Fibroblast of lung (primary cell): Measurements from ENCODE around the gene KRT38. TPM values are rescaled to one million over a fixed set of nuclear protein-coding genes. Genes with fewer than 3 reads are reported as not detected.

Experiments used
- DNase-seq, 2 donors: peaks; one replicate each; pipeline versions ENCODE4 v3.0.0 to v3.0.0-alpha.2; 2010; ENCODE audit warnings: low read depth in 2 of 2
- H2AFZ ChIP-seq: 2 replicates; pipeline ENCODE4 v1.5.1; 2012; ENCODE audit warnings: low read length, control low read depth, inconsistent platforms
- H3K27ac ChIP-seq: 2 replicates; pipeline ENCODE4 v1.5.1; 2011; ENCODE audit warnings: low read length, control low read depth; ENCODE audit not compliant: insufficient read depth
- H3K27me3 ChIP-seq: 2 replicates; pipeline ENCODE4 v1.5.1; 2011; ENCODE audit warnings: mild to moderate bottlenecking, low read length; ENCODE audit not compliant: control insufficient read depth, insufficient read depth
- H3K36me3 ChIP-seq: 2 replicates; pipeline ENCODE4 v1.5.1; 2011; ENCODE audit warnings: low read length; ENCODE audit not compliant: control insufficient read depth, insufficient read depth
- H3K4me1 ChIP-seq: 2 replicates; pipeline ENCODE4 v1.5.1; 2011; ENCODE audit warnings: low read length; ENCODE audit not compliant: control insufficient read depth, insufficient read depth; ENCODE audit errors: extremely low read depth
- H3K4me2 ChIP-seq: 2 replicates; pipeline ENCODE4 v1.5.1; 2011; ENCODE audit warnings: low read length, control low read depth; ENCODE audit not compliant: insufficient read depth; ENCODE audit errors: extremely low read depth
- H3K4me3 ChIP-seq, 4 experiments: fragments of 200-600 bp in 1 of 4; sonication (generic) in 1 of 4; replicated peaks in 1 of 4; 2 replicates each; pipeline ENCODE4 v1.5.1; 2011 to 2016; ENCODE audit warnings: low read length in 4 of 4, low read depth in 3 of 4, mild to moderate bottlenecking in 3 of 4, control low read depth in 2 of 4, inconsistent platforms in 1 of 4, mixed read lengths in 1 of 4; ENCODE audit not compliant: insufficient read depth in 1 of 4; ENCODE audit errors: control extremely low read depth in 1 of 4
- H3K79me2 ChIP-seq: 2 replicates; pipeline ENCODE4 v1.5.1; 2012; ENCODE audit warnings: mild to moderate bottlenecking, low read length, inconsistent platforms; ENCODE audit not compliant: control insufficient read depth, insufficient read depth
- H3K9ac ChIP-seq: 2 replicates; pipeline ENCODE4 v1.5.1; 2011; ENCODE audit warnings: mild to moderate bottlenecking, low read length, control low read depth; ENCODE audit not compliant: insufficient read depth
- H3K9me3 ChIP-seq: 2 replicates; pipeline ENCODE4 v1.5.1; 2012; ENCODE audit warnings: low read depth, low read length; ENCODE audit not compliant: control insufficient read depth, insufficient read depth
- H4K20me1 ChIP-seq: 2 replicates; pipeline ENCODE4 v1.5.1; 2011; ENCODE audit warnings: low read length; ENCODE audit not compliant: control insufficient read depth, insufficient read depth; ENCODE audit errors: extremely low read depth
- EZH2 ChIP-seq: IDR thresholded peaks from 2 replicates; pipeline ENCODE4 v1.5.1; 2012; ENCODE audit warnings: low read length, control low read depth, mild to moderate bottlenecking; ENCODE audit errors: missing control alignments
- polyA plus RNA-seq, 2 donors: library from polyadenylated mRNA; depleted of rRNA in 1 of 2; stranded (reverse) in 1 of 2; unstranded in 1 of 2; fragments of >200 nt; gene quantifications; 2 replicates each; pipeline ENCODE4 v1.2.1, GENCODE V29; 2011 to 2012; ENCODE audit warnings: missing spikeins in 1 of 2
- total RNA-seq: library from RNA; depleted of rRNA; stranded (reverse); fragments of >200 nt; gene quantifications from 2 replicates; pipeline ENCODE4 v1.2.1, GENCODE V29; 2014
- TF ChIP-seq, protein P1 (sequence below), 2 donors: IDR thresholded peaks in 1 of 2; conservative IDR thresholded peaks in 1 of 2; 1 replicate in 1 of 2; 2 replicates in 1 of 2; pipeline ENCODE4 v1.5.1; 2011 to 2012; ENCODE audit warnings: low read length in 2 of 2, control low read depth in 1 of 2, inconsistent platforms in 1 of 2, low read depth in 1 of 2, mild to moderate bottlenecking in 1 of 2

Gene KRT38
- total and polyA plus RNA-seq, 2 donors (not counting 1 experiment from before 2014, with no cell fraction given), result under 0.01 to 0.02 TPM

DNA sequence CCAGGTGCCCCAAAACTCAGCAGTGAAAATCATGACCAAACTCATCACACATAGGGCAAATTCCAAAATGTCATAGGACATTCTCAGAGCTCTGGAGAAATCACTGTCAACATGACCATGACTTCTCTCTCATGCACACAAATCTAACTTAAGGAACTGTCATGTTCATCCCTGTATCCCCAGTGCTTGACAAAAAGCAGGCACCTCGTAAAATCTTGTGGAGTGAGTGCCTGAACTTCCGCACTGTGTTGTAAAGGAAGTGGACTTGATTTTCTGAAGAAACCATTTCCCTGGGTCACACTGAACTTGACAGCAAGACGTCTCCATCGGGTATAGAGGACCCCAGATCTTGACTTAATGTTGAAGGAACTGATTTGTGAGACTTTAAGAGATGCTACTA lies 19.2 kb downstream of the KRT38 start:
- DNase-seq, result no peak
- Histone ChIP-seq H3K9me3 (no peaks in the 10 kb centered on the region), H2AFZ (no peak overlapping the region), H4K20me1 (no peaks in the 10 kb centered on the region), H3K27ac (no peak overlapping the region), H3K36me3 (no peaks in the 10 kb centered on the region), H3K4me2 (no peak overlapping the region), H3K4me3 (no peak overlapping the region), H3K27me3 (peaks cover 2% of the 10 kb centered on the region), H3K79me2 (no peaks in the 10 kb centered on the region), H3K9ac (no peak overlapping the region), H3K4me1 (peaks cover 5% of the 10 kb centered on the region)
- no peak for TF ChIP-seq EZH2
- TF ChIP-seq, protein P1, sequence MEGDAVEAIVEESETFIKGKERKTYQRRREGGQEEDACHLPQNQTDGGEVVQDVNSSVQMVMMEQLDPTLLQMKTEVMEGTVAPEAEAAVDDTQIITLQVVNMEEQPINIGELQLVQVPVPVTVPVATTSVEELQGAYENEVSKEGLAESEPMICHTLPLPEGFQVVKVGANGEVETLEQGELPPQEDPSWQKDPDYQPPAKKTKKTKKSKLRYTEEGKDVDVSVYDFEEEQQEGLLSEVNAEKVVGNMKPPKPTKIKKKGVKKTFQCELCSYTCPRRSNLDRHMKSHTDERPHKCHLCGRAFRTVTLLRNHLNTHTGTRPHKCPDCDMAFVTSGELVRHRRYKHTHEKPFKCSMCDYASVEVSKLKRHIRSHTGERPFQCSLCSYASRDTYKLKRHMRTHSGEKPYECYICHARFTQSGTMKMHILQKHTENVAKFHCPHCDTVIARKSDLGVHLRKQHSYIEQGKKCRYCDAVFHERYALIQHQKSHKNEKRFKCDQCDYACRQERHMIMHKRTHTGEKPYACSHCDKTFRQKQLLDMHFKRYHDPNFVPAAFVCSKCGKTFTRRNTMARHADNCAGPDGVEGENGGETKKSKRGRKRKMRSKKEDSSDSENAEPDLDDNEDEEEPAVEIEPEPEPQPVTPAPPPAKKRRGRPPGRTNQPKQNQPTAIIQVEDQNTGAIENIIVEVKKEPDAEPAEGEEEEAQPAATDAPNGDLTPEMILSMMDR (conservative IDR thresholded peaks at IDR 0.05 in 1 of 2, IDR thresholded peaks at IDR 0.05 in 1 of 2; ENCODE audit: low read depth in 1 of 2, low read length in 2 of 2), result no peak

DNA sequence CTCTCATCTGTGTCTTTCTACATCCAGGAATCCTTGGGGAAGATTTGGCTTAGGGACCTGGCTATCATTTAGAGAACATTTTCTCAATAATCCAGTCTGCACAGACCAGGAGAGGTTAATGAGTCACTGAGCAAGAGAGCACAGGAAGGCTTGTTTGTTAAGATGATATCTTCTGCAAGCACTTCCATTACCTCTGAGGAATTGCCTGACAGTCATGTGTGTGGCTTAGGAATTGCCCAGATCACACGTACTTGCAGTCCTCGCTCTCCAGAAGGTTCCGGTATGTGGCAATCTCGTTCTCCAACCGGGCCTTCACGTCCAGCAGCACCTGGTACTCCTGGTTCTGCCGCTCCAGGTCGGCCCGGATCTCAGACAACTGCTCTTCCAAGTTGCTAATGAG lies 19.7 kb downstream of the KRT38 start:
- Histone ChIP-seq H3K4me3 (no peak overlapping the region), H3K9ac (no peak overlapping the region), H2AFZ (no peak overlapping the region), H3K27me3 (peaks cover 2% of the 10 kb centered on the region), H3K9me3 (no peaks in the 10 kb centered on the region), H4K20me1 (no peaks in the 10 kb centered on the region), H3K4me2 (no peak overlapping the region), H3K79me2 (no peaks in the 10 kb centered on the region), H3K36me3 (no peaks in the 10 kb centered on the region), H3K27ac (no peak overlapping the region), H3K4me1 (peaks cover 5% of the 10 kb centered on the region)
- TF ChIP-seq EZH2, result no peak
- TF ChIP-seq, protein P1 (conservative IDR thresholded peaks at IDR 0.05 in 1 of 2, IDR thresholded peaks at IDR 0.05 in 1 of 2; ENCODE audit: low read depth in 1 of 2, low read length in 2 of 2), result no peak
- peak in 1 of 2 donors; percentile 80 for DNase-seq

DNA sequence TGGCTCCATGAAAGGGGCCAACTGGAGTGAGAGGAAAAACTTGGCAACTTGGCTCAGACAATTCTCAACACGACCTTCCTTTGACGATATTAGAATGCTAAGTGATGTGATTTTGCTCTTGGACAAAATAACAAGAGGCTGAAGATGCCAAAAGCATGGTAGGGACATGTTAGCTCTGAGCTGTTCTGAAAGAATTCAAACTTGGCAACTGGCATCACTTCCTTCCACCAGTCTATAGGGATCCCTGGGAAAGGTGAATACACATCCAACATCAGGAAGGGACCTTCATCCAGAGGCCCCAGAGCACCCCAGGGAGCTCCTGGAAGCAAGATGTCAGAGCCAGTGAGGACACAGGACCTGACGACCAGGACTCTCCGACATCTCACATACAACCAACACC lies 20.6 kb downstream of the KRT38 start:
- Histone ChIP-seq H3K27ac (no peak overlapping the region), H4K20me1 (no peaks in the 10 kb centered on the region), H3K4me1 (peaks cover 7% of the 10 kb centered on the region), H3K4me3 (no peak overlapping the region), H3K4me2 (no peak overlapping the region), H2AFZ (no peak overlapping the region), H3K79me2 (no peaks in the 10 kb centered on the region), H3K9me3 (no peaks in the 10 kb centered on the region), H3K9ac (no peak overlapping the region), H3K36me3 (no peaks in the 10 kb centered on the region), H3K27me3 (peaks cover 2% of the 10 kb centered on the region)
- DNase-seq, result peak in 1 of 2 donors; percentile 53
- TF ChIP-seq EZH2, result no peak
- TF ChIP-seq, protein P1 (conservative IDR thresholded peaks at IDR 0.05 in 1 of 2, IDR thresholded peaks at IDR 0.05 in 1 of 2; ENCODE audit: low read depth in 1 of 2, low read length in 2 of 2), result no peak
